Tibial nerve (tissue), 4 donors: ENCODE results near the gene TMEM72.
A peak's percentile ranks its signal among the peaks of the same experiment; 100 is the strongest.

Source experiments
- CTCF ChIP-seq, 5 experiments: fragments of 200-600 bp in 3 of 5; fragments of 450-650 bp in 2 of 5; sonication (generic) in 3 of 5; IDR thresholded peaks; one replicate each; pipeline ENCODE4 v1.5.1; 2016 to 2019; ENCODE audit warnings: antibody characterized with exemption in 5 of 5, mild to moderate bottlenecking in 3 of 5, moderate library complexity in 2 of 5
- EP300 ChIP-seq, 2 donors: sonication (generic); formaldehyde crosslinking; IDR thresholded peaks; one replicate each; pipeline ENCODE4 v1.6.1; 2017; ENCODE audit warnings: antibody characterized with exemption in 2 of 2, mild to moderate bottlenecking in 1 of 2
- POLR2A ChIP-seq, 2 donors: fragments of 450-650 bp; IDR thresholded peaks; one replicate each; pipeline ENCODE4 v1.6.1; 2017; ENCODE audit warnings: antibody characterized with exemption in 2 of 2, mild to moderate bottlenecking in 2 of 2, moderate library complexity in 2 of 2

GRCh38 chr10:44982114-44982460 lies 71.0 kb downstream of the TMEM72 start:
- TF ChIP-seq CTCF (IDR thresholded peaks at IDR 0.05) (no peak), POLR2A (IDR thresholded peaks at IDR 0.05) (no peak), EP300 (IDR thresholded peaks at IDR 0.05) (peak in 1 of 2 donors; percentile 64)
